Placental pericyte (primary cell): ENCODE measurements around the gene BCAR1. TPM values are rescaled to one million over a fixed set of nuclear protein-coding genes. Genes with fewer than 3 reads are reported as not detected.

Source experiments
- small RNA-seq: library from RNA; depleted of rRNA; stranded (forward); fragments of <200 nt; gene quantifications from one replicate; pipeline ENCODE3, GENCODE V24; 2012; ENCODE audit warnings: low replicate concordance
- total RNA-seq: library from RNA; depleted of rRNA; stranded (reverse); fragments of >200 nt; gene quantifications from 2 replicates; pipeline ENCODE4 v1.2.3, GENCODE V29; 2012

Gene BCAR1, protein sequence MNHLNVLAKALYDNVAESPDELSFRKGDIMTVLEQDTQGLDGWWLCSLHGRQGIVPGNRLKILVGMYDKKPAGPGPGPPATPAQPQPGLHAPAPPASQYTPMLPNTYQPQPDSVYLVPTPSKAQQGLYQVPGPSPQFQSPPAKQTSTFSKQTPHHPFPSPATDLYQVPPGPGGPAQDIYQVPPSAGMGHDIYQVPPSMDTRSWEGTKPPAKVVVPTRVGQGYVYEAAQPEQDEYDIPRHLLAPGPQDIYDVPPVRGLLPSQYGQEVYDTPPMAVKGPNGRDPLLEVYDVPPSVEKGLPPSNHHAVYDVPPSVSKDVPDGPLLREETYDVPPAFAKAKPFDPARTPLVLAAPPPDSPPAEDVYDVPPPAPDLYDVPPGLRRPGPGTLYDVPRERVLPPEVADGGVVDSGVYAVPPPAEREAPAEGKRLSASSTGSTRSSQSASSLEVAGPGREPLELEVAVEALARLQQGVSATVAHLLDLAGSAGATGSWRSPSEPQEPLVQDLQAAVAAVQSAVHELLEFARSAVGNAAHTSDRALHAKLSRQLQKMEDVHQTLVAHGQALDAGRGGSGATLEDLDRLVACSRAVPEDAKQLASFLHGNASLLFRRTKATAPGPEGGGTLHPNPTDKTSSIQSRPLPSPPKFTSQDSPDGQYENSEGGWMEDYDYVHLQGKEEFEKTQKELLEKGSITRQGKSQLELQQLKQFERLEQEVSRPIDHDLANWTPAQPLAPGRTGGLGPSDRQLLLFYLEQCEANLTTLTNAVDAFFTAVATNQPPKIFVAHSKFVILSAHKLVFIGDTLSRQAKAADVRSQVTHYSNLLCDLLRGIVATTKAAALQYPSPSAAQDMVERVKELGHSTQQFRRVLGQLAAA
- total RNA-seq: 110 and 169 TPM in 2 replicates

DNA sequence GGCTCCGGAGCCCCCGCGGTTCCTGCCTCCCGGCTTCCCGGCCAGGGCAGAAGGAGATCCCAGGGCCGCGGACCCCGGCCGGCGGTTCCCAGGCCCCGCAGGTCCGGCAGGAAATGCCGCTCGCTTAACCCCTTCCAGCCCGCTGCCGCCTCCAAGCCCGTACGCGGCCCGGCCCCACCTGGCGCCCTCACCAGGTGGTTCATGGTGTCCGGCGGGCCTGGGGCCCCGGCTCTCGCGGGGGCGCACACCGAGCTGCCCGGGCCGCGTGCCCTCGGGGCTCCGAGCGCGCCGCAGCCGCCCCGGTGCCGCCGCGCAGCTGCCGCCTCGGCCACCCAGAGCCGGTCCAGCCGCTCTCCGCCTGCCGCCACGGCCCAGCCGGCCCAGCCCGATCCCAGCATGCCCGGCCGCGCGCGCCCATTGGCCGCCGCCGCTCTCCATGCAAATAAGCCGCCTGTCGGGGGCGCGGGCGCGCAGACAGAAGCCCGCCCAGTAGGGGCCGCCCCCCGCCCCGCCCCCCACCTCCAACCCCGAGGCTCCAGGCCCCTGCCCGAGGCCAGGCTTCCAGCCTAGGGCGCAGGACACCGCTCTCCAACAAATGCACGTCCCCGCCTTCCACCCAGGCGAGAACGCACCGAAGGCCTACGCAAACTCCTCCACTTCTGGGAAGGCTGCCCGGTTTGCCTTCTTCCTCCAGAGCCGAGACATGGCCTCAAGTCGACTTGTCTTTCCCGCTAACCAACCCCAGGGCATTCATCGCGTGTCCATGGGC, at the start of gene BCAR1:
BCAR1 (minus strand) TSS at position 345 of the 769 bp plus-strand sequence; CDS start at position 203, 142 bp downstream.

DNA sequence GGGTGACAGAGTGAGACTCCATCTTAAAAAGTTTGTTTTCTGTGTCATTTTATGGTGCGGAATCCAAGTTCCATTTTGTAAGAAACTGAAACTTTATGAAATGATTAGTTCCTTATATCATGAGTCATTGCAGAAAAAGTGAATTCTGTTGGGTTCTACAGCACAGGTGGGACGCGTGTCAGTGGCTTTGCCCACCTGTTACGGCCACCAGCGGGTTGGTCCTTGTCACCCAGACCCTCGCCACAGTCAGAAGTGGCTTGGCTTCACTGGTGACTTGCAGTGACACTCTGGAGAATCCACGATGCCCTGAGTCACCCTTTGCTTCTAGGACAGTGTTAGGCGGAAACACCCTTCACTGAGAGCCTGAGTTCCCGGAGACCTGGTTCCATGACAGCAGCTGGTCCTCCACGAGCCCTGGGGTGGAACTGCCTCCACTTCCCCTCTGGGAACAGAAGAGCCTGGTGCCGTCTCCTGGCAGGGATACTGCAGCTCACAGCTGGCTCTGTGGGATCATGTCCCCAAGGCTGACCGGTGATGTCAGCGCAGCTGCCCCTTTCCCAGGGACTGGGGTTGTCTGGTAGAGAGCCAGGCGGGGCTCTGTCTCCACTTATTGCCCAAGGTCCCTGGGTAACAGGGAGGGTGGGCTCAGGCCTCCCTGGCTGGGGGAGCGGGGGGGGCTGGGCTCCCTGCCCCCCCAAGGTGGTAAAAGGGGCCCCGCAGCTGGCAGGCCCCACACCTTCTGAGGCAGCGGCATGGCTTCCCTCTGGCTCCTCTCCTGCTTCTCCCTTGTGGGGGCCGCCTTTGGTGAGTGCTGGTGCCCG, 33.0 kb downstream of the BCAR1 start, which contains the start of gene CTRB1:
CTRB1 (plus strand) TSS at position 733 of the 821 bp plus-strand sequence; CDS start at position 753, 20 bp downstream.

DNA sequence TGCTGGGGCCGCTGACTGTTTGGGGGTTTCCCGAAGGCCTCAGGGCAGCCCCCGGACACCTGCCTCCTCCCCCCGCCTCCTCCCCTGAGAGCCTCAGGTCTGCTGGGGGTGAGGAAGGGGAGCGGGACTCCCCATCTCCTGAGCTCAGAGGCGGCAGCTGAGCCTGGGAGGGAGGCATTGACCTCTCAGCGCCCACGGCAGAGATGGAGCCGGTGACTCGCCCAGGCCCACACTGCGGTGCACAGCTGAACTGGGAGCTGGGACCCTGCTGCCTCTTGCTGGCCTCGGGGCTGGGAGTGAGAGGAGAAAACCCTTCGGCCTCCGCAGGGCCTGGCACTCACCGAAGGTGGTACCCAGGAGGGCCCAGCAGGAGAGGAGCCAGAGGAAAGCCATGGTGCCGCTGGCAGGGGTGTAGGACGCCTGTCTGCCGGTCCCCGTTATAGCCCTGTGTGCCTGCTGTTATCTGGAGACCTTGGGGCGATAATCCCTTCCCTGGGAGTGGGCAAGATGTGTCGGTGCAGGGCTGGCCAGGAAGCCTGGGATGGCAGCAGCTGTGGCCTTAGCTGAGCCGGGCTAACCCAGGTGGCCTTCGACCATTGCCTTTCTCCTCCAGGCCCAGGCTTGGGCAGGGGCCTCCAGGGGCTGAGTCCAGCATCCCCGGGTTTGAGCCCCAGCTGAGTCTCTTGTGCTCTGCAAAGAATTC, 44.5 kb downstream of the BCAR1 start, which contains the start of gene CTRB2:
CTRB2 (minus strand) TSS at position 413 of the 703 bp plus-strand sequence; CDS start at position 393, 20 bp downstream.

Small RNAs within 50 kb of the gene (small RNA-seq; reads per million reads assigned to genes)
- not detected for gene RNU6-758P

Other genes with a start within 250 kb of the BCAR1 start
- gene LDHD, start 134.8 kb downstream of the BCAR1 start, total RNA-seq: 0.29 and 1.5 TPM in 2 replicates
- gene ZFP1, start 103.1 kb downstream of the BCAR1 start, total RNA-seq: 7.2 and 19.5 TPM in 2 replicates
- not detected in 2 replicates for gene CTRB2, start 44.5 kb downstream of the BCAR1 start, total RNA-seq
- not detected in 2 replicates for gene CTRB1, start 32.6 kb downstream of the BCAR1 start, total RNA-seq
- 16.6 and 37.9 TPM in 2 replicates for gene CFDP1, start 181.9 kb upstream of the BCAR1 start, total RNA-seq
- 17.8 and 22.8 TPM in 2 replicates for gene TMEM170A, start 213.1 kb upstream of the BCAR1 start, total RNA-seq
- gene CHST6, start 243.8 kb upstream of the BCAR1 start, total RNA-seq: under 0.01 and 0.14 TPM in 2 replicates